Endothelial cell of umbilical vein (primary cell): ENCODE measurements around the gene PTPRK. TPM values are rescaled to one million over a fixed set of nuclear protein-coding genes. Genes with fewer than 3 reads are reported as not detected.

Experiments
- BruUV-seq: library from RNA; stranded (reverse); fragments of 400-500 nt; replicated peaks from 2 replicates; lab custom pipeline; 2021; lab: Mats Ljungman, UMichigan
- CTCF ChIA-PET: fragments of 300-600, 350-600 bp; sonication (Branson Sonifier 250); formaldehyde crosslinking; loops from one replicate; lab custom pipeline; 2021; ENCODE audit warnings: antibody characterized with exemption, inconsistent platforms; lab: Charles Lee
- POLR2A ChIA-PET: fragments of 300-600, 350-600 bp; sonication (Branson Sonifier 250); formaldehyde crosslinking; loops from one replicate; lab custom pipeline; 2021; ENCODE audit warnings: antibody characterized with exemption, inconsistent platforms; lab: Charles Lee
- DNase-seq: peaks from one replicate; pipeline ENCODE4 v3.0.0-alpha.2; 2011; ENCODE audit warnings: low read depth, low spot score
- FAIRE-seq: peaks from 2 replicates; lab custom pipeline; 2011; peaks lifted over from hg19 to GRCh38; lab: Jason Lieb, UNC
- H2AFZ ChIP-seq: 2 replicates; pipeline ENCODE4 v1.6.0; 2012; ENCODE audit warnings: low read depth, low read length, control low read depth, inconsistent platforms
- H3K27ac ChIP-seq: 2 replicates; pipeline ENCODE4 v1.5.1; 2011; ENCODE audit warnings: low read depth, mild to moderate bottlenecking, control low read depth, low read length, moderate library complexity; ENCODE audit not compliant: insufficient read depth
- H3K27me3 ChIP-seq, 2 experiments: 2 replicates each; pipeline versions ENCODE4 v1.6.0 to v1.6.1; 2011; ENCODE audit warnings: low read length in 2 of 2, mixed read lengths in 1 of 2; ENCODE audit not compliant: control insufficient read depth in 2 of 2, insufficient read depth in 2 of 2
- H3K36me3 ChIP-seq, 2 experiments: 2 replicates in 1 of 2; 3 replicates in 1 of 2; pipeline ENCODE4 v1.5.1; 2011; ENCODE audit warnings: low read length in 2 of 2, mild to moderate bottlenecking in 1 of 2, moderate library complexity in 1 of 2; ENCODE audit not compliant: control insufficient read depth in 2 of 2, insufficient read depth in 2 of 2; ENCODE audit errors: extremely low read depth in 1 of 2
- H3K4me1 ChIP-seq: 3 replicates; pipeline ENCODE4 v1.5.1; 2011; ENCODE audit warnings: mild to moderate bottlenecking, low read length; ENCODE audit not compliant: control insufficient read depth, insufficient read depth; ENCODE audit errors: extremely low read depth
- H3K4me2 ChIP-seq: 2 replicates; pipeline ENCODE4 v1.6.1; 2011; ENCODE audit warnings: low read length, control low read depth, mixed read lengths; ENCODE audit not compliant: insufficient read depth
- H3K4me3 ChIP-seq, 3 experiments: fragments of 200-600 bp in 1 of 3; sonication (generic), shearing (Covaris generic) in 1 of 3; replicated peaks in 1 of 3; 2 replicates each; pipeline ENCODE4 v1.5.1; 2011 to 2016; ENCODE audit warnings: control low read depth in 3 of 3, low read length in 3 of 3, mild to moderate bottlenecking in 2 of 3, inconsistent platforms in 1 of 3, low read depth in 1 of 3, moderate library complexity in 1 of 3; ENCODE audit not compliant: insufficient read depth in 1 of 3
- H3K79me2 ChIP-seq: 2 replicates; pipeline ENCODE4 v1.6.0; 2012; ENCODE audit warnings: low read length, inconsistent platforms; ENCODE audit not compliant: control insufficient read depth, insufficient read depth
- H3K9ac ChIP-seq: replicated peaks from 2 replicates; pipeline ENCODE3; 2011; ENCODE audit warnings: low read length, control low read depth; ENCODE audit not compliant: insufficient read depth; ENCODE audit errors: extremely low read depth
- H3K9me1 ChIP-seq: replicated peaks from 3 replicates; pipeline ENCODE4 v1.6.0; 2011; ENCODE audit warnings: mild to moderate bottlenecking, low read length; ENCODE audit not compliant: control insufficient read depth, insufficient read depth; ENCODE audit errors: extremely low read depth
- H3K9me3 ChIP-seq: replicated peaks from 2 replicates; pipeline ENCODE4 v1.5.1; 2012; ENCODE audit warnings: low read length, inconsistent platforms; ENCODE audit not compliant: control insufficient read depth, insufficient read depth
- H4K20me1 ChIP-seq: replicated peaks from 2 replicates; pipeline ENCODE3; 2011; ENCODE audit warnings: mild to moderate bottlenecking, low read length; ENCODE audit not compliant: control insufficient read depth, insufficient read depth; ENCODE audit errors: extremely low read depth
- CTCF ChIP-seq, 2 donors: IDR thresholded peaks; 1 replicate in 1 of 2; 2 replicates in 1 of 2; pipeline ENCODE4 v1.5.1; 2011; ENCODE audit warnings: low read length in 2 of 2, mild to moderate bottlenecking in 2 of 2, moderate library complexity in 2 of 2, control low read depth in 1 of 2, inconsistent platforms in 1 of 2, low read depth in 1 of 2; ENCODE audit not compliant: insufficient read depth in 1 of 2; ENCODE audit errors: extremely low read depth in 1 of 2
- EZH2 ChIP-seq: IDR thresholded peaks from 2 replicates; pipeline ENCODE4 v1.6.1; 2012; ENCODE audit warnings: borderline replicate concordance, low read depth, mild to moderate bottlenecking, moderate library complexity, low read length, inconsistent platforms; ENCODE audit not compliant: severe bottlenecking
- FOS ChIP-seq: IDR thresholded peaks from 2 replicates; pipeline ENCODE4 v1.6.1; 2011; ENCODE audit warnings: mild to moderate bottlenecking, low read length, moderate library complexity, borderline replicate concordance; ENCODE audit not compliant: insufficient read depth
- GATA2 ChIP-seq: IDR thresholded peaks from 2 replicates; pipeline ENCODE4 v1.7.0; 2011; ENCODE audit warnings: low read depth, mild to moderate bottlenecking, moderate library complexity, mixed read lengths, low read length; ENCODE audit not compliant: insufficient read length, insufficient read depth
- JUN ChIP-seq: IDR thresholded peaks from 2 replicates; pipeline ENCODE4 v1.6.1; 2011; ENCODE audit warnings: borderline replicate concordance, low read depth; ENCODE audit not compliant: insufficient read length, insufficient read depth
- MAX ChIP-seq: IDR thresholded peaks from 2 replicates; pipeline ENCODE4 v1.6.1; 2011; ENCODE audit not compliant: insufficient read depth, insufficient read length
- MYC ChIP-seq: IDR thresholded peaks from one replicate; pipeline ENCODE4 v1.6.1; 2011; ENCODE audit warnings: mild to moderate bottlenecking, low read depth, low read length
- POLR2A ChIP-seq: IDR thresholded peaks from 2 replicates; pipeline ENCODE4 v1.6.1; 2012; ENCODE audit warnings: low read depth, mild to moderate bottlenecking, control low read depth, low read length
- POLR2AphosphoS5 ChIP-seq: IDR thresholded peaks from 2 replicates; pipeline ENCODE4 v1.6.1; 2012; ENCODE audit warnings: low read depth, mild to moderate bottlenecking, control low read depth, low read length, moderate library complexity; ENCODE audit not compliant: insufficient read depth
- dilution Hi-C: fragments of 300-500 bp; cut with MboI; formaldehyde crosslinking; loops from one replicate; pipeline ENCODE4 v1.15.0; 2019; ENCODE audit warnings: low sequenced_read_pairs; ENCODE audit not compliant: extremely low pct_ligation_motif_present
- intact Hi-C: fragments of 100-400 bp; cut with micrococcal nuclease; formaldehyde crosslinking; loops from one replicate; pipeline ENCODE4 v1.10.0; 2022
- polyA plus RNA-seq, 4 experiments: library from polyadenylated mRNA; depleted of rRNA in 3 of 4; stranded (reverse) in 3 of 4; unstranded in 1 of 4; fragments of >200 nt; gene quantifications; 2 replicates each; pipeline versions ENCODE4 v1.2.1 to v1.2.3, GENCODE V29; 2011 to 2012; ENCODE audit warnings: missing spikeins in 1 of 4
- total RNA-seq: library from RNA; stranded (reverse); gene quantifications from 2 replicates; pipeline ENCODE4 v1.2.3, GENCODE V29; 2021

Gene PTPRK
- total and polyA plus RNA-seq, 2 donors (not counting 3 experiments of a cell fraction or from before 2014, with no cell fraction given), result 15.2 to 74.0 TPM

GRCh38 chr6:127924440-127924839, 596.0 kb downstream of the PTPRK start:
- Histone ChIP-seq H3K9ac (no peak overlapping the region), H2AFZ (no peak overlapping the region), H3K27me3 (peaks cover 0 to 2% of the 10 kb centered on the region in 2 experiments), H3K27ac (no peak overlapping the region), H3K79me2 (no peaks in the 10 kb centered on the region), H3K4me3 (no peak overlapping the region), H3K4me1 (no peaks in the 10 kb centered on the region), H3K9me1 (no peaks in the 10 kb centered on the region), H4K20me1 (no peaks in the 10 kb centered on the region), H3K9me3 (no peaks in the 10 kb centered on the region), H3K36me3 (no peaks in the 10 kb centered on the region), H3K4me2 (no peak overlapping the region)
- no peak for FAIRE-seq
- intact Hi-C loops (no loop called here), dilution Hi-C loops (no loop called here)
- DNase-seq, result no peak
- CTCF ChIA-PET, result no interaction called here
- TF ChIP-seq FOS (no peak), JUN (no peak), CTCF (IDR thresholded peaks at IDR 0.05; ENCODE audit: extremely low read depth in 1 of 2, insufficient read depth in 1 of 2, low read depth in 1 of 2, low read length in 2 of 2) (no peak), MYC (no peak), GATA2 (no peak), POLR2A (no peak), MAX (no peak), EZH2 (no peak), POLR2AphosphoS5 (no peak)
- no TSS peak for BruUV-seq
- POLR2A ChIA-PET, result no interaction called here
